Amniotic epithelial cell (primary cell): ENCODE results near the gene TAF11L7.
"Not testable (repeated sequence)": the region's sequence is repeated elsewhere in the genome, so short reads cannot be mapped to it uniquely, and the experiment has no call there.

Experiments
- DNase-seq: peaks from one replicate; pipeline ENCODE4 v3.0.0-alpha.2; 2010; ENCODE audit warnings: low read depth

The TAF11L7 gene

GRCh38 chr5:17585658-17586057 is at the start of gene TAF11L7:
TSS of gene TAF11L7 (minus strand) at chr5:17585758.
- not testable (repeated sequence) for DNase-seq

GRCh38 chr5:17634160-17634559 is 48.6 kb upstream of the TAF11L7 start, which contains the start of gene TAF11L14:
TSS of gene TAF11L14 (plus strand) at chr5:17634460.
- DNase-seq, result no peak

- DNase-seq, result not testable (repeated sequence)
These were observed 46.2 kb upstream of the TAF11L7 start, which contains the start of gene TAF11L13 for GRCh38 chr5:17631788-17632187. TSS of gene TAF11L13 (plus strand) at chr5:17632088.

GRCh38 chr5:17625686-17626085 is 40.1 kb upstream of the TAF11L7 start:
- no peak for DNase-seq

- DNase-seq, result no peak
These were observed 35.1 kb upstream of the TAF11L7 start for GRCh38 chr5:17620627-17621026.

GRCh38 chr5:17619354-17619753 is 33.8 kb upstream of the TAF11L7 start:
- no peak for DNase-seq

- no peak for DNase-seq
These were observed 29.5 kb upstream of the TAF11L7 start for GRCh38 chr5:17614872-17615605.

GRCh38 chr5:17610092-17610491 is 24.5 kb upstream of the TAF11L7 start, which contains the start of gene TAF11L12:
TSS of gene TAF11L12 (plus strand) at chr5:17610392.
- not testable (repeated sequence) for DNase-seq

- not testable (repeated sequence) for DNase-seq
These were observed 21.9 kb upstream of the TAF11L7 start for GRCh38 chr5:17607461-17607860.

- no peak for DNase-seq
These were observed 19.4 kb upstream of the TAF11L7 start for GRCh38 chr5:17604951-17605350.

GRCh38 chr5:17603880-17604279 is 18.3 kb upstream of the TAF11L7 start, which contains the start of gene TAF11L11:
TSS of gene TAF11L11 (plus strand) at chr5:17604183.
- DNase-seq, result not testable (repeated sequence)

GRCh38 chr5:17597728-17598127 is 12.2 kb upstream of the TAF11L7 start, which contains the start of gene TAF11L10:
TSS of gene TAF11L10 (minus strand) at chr5:17597828.
- not testable (repeated sequence) for DNase-seq

GRCh38 chr5:17594255-17594654 is 8.7 kb upstream of the TAF11L7 start, which contains the start of gene TAF11L9:
TSS of gene TAF11L9 (minus strand) at chr5:17594394.
- not testable (repeated sequence) for DNase-seq

GRCh38 chr5:17590860-17591259 is 5.3 kb upstream of the TAF11L7 start, which contains the start of gene TAF11L8:
TSS of gene TAF11L8 (minus strand) at chr5:17590960.
- not testable (repeated sequence) for DNase-seq
